GM23248 (cell line): Measurements from ENCODE around the gene KCNT1.

Source experiments
- EZH2 ChIP-seq: fragments of 200-600 bp; sonication (generic); IDR thresholded peaks from 2 replicates; pipeline ENCODE4 v1.6.1; 2018; ENCODE audit warnings: antibody characterized with exemption, mild to moderate bottlenecking; ENCODE audit not compliant: insufficient read depth, poor library complexity, severe bottlenecking
- EZH2phosphoT487 ChIP-seq: fragments of 200-600 bp; sonication (generic); IDR thresholded peaks from 2 replicates; pipeline ENCODE4 v1.6.1; 2018; ENCODE audit warnings: antibody characterized with exemption, moderate library complexity, mild to moderate bottlenecking, low read depth; ENCODE audit not compliant: insufficient read depth

GRCh38 chr9:135811801-135812200, 109.8 kb downstream of the KCNT1 start:
- TF ChIP-seq EZH2 (no peak), EZH2phosphoT487 (no peak)
